ENCODE results near the gene PLCB1.

PLCB1 gene

DNA sequence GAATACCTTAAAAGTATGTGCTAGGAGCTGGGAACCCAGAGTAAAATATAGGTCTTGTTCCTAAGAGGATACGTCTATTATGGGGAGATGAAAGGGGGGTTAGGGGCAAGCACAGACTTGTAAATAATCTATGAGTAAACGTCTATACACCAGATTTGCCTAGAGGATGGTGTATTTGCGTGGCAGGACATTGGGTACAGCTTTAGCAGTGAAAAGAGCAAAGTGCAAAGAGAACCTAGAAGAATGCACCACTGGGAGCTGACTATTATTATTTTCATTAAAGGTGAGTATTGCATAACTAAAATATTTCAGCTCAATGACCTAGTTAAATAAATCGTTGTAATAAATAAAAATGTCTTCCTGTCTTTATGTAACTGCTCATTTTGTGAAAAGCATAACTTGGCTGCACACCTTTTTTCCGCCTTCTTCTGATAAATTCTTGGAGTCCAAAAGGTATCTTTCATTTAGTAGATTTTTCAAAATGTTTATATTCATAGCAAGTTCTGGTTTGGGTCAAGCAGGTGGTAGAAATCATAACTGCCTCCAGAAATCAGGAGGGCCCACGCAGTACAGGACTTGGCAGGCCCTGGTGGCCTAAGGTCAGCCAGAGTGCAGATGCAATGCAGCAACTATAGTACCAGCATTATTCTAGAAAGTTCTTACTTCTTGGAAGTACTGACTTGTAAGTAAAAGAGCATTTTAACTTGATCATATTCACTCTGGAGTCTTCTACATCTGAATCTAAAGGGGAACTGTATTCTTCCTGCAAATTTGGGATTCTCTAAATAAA, 357.2 kb downstream of the PLCB1 start:
- H3K4me1 Mint-ChIP-seq (ENCODE audit: low read depth) = no peaks in the 10 kb centered on the region
- H3K4me3 Mint-ChIP-seq = no peak overlapping the region
- no peak overlapping the region for H3K27ac Mint-ChIP-seq
- no peaks in the 10 kb centered on the region for H3K9me3 Mint-ChIP-seq (ENCODE audit: low read depth)
- no peaks in the 10 kb centered on the region for H3K27me3 Mint-ChIP-seq
- H3K36me3 Mint-ChIP-seq = no peaks in the 10 kb centered on the region

DNA sequence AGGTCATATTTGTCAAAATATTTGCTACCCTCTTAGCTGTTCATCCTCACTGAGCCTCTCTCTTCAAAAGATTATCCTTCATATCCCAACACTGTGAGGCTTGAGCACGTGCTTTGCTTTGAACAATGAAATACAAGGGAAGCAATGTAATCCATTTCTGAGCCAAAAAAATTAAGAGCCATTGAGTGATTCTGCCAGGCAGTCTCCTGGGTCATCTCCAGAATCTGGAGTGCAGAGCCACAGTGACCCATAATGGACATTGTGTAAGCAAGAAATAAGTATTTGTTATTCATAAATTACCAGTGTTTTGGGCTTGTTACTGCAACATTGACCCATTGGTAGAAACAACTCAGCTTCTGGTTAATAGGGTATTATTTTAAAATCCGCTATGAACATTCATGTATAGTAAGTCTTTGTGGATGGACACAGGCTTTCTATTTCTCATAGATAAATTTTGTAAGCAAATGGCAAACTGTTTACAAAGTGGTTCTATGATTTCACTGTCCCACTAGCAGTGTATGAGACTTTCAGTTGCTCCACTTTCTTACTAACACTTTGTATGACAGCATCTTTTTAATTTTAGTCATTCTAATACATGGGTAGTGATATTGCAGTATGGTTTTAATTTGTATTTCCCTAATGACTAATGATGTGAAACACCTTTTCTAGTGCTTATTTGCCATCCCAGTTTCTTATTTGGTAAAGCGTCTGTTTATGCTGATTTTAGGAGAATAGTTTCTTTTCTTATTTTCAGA, 358.2 kb downstream of the PLCB1 start:
- Mint-ChIP-seq H3K9me3 (ENCODE audit: low read depth) (no peaks in the 10 kb centered on the region), H3K27me3 (no peaks in the 10 kb centered on the region), H3K27ac (no peak overlapping the region), H3K4me1 (ENCODE audit: low read depth) (no peaks in the 10 kb centered on the region), H3K4me3 (no peak overlapping the region), H3K36me3 (no peaks in the 10 kb centered on the region)

DNA sequence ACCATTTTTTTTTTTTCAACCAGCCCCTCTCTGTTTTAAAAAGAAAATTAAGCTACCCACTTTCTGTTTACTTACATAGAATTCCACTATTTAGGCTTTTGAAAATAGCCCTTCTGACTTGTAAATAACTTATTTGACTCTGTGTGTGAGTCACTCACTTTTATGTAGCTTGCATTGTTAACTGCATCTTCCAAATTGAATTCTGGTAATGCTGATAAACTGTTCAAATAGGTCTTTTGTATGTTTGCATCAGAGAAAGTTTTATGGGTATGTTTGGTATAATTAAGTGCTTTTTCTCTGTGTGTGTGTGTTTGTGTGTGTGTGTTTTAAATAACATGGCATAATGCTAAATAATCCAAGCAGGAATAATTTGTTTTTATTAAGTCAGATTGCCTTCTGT, 360.1 kb downstream of the PLCB1 start:
- Mint-ChIP-seq H3K4me1 (ENCODE audit: low read depth) (no peaks in the 10 kb centered on the region), H3K9me3 (ENCODE audit: low read depth) (no peaks in the 10 kb centered on the region), H3K27me3 (no peaks in the 10 kb centered on the region), H3K36me3 (no peaks in the 10 kb centered on the region), H3K27ac (no peak overlapping the region), H3K4me3 (no peak overlapping the region)

DNA sequence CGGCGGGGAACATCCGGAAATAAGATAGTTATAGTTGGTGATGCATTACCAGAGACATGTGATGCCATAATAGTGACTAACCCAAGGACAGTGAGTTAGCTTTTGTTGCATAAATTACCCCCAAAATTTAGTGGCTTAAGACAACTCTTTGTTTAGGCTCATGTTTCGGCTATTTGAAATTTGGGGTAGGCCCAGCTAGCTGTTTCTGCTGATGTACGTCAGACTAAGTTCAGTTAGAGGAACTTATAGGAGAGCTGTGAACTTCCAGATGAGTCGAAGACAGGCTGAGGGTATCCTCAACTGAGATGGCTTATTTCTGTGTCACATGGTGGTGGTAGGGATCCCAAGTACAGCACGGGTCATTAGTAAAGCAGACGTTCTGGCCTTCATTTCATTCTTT, 366.5 kb downstream of the PLCB1 start:
- no peaks in the 10 kb centered on the region for H3K27me3 Mint-ChIP-seq
- H3K36me3 Mint-ChIP-seq = no peaks in the 10 kb centered on the region
- no peak overlapping the region for H3K4me3 Mint-ChIP-seq
- H3K4me1 Mint-ChIP-seq (ENCODE audit: low read depth) = no peaks in the 10 kb centered on the region
- H3K27ac Mint-ChIP-seq = no peak overlapping the region
- H3K9me3 Mint-ChIP-seq (ENCODE audit: low read depth) = no peaks in the 10 kb centered on the region

DNA sequence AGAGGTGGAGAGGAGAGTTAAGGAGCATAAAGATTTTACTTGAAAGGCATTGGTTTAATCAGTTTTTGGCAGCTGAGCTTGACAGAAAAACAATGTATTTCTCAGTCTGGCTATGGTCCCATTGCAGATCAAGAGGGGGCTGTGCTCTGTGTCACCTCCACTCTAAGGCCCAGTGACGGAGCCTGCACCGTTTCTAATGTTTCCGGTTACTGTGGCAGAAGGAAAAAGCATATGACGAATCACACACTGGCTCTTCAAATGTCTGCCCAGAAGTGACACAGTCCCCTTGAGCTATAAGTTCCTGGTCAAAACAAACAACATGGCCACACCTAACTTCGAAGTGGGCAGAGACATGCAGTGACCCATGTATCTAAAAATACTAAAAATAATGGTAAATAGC, 372.0 kb downstream of the PLCB1 start:
- H3K4me3 Mint-ChIP-seq = no peak overlapping the region
- H3K4me1 Mint-ChIP-seq (ENCODE audit: low read depth) = no peaks in the 10 kb centered on the region
- H3K36me3 Mint-ChIP-seq = no peaks in the 10 kb centered on the region
- H3K27ac Mint-ChIP-seq = no peak overlapping the region
- no peaks in the 10 kb centered on the region for H3K27me3 Mint-ChIP-seq
- H3K9me3 Mint-ChIP-seq (ENCODE audit: low read depth) = no peaks in the 10 kb centered on the region

DNA sequence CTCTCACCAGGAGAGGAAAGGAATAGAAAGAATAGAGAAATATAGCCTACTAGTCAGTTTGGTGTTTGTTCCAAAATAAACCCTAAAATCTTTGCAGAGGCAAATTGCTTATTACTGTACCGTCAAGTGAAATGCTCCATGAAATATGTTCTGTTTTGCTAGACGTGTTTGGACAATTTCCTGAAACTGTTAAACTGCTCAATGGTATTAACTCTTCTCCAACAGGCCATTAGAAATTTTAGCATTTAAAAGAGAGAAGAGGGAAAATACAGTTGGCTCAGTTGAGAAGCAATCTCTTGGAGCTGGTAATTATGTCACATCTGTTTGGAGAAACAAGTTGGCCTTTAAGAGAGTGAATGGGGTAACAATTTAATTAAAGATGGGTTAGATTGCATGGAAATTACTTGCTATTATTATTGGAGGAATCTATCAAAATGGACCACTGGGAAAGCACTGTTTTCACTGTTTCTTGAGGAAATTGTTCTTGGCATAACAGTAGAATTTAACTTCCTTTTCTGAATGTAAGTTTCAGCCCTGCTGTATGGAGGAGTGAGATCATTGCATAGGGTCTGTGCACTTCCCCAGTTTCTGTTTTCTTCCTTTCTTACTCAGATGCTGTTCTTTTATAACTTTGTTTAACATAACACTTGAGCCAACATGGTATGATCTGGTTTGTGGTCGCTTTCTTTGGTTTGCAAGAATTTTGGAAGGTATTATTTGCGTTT, 373.6 kb downstream of the PLCB1 start:
- Mint-ChIP-seq H3K27ac (no peak overlapping the region), H3K4me3 (no peak overlapping the region), H3K36me3 (no peaks in the 10 kb centered on the region), H3K4me1 (ENCODE audit: low read depth) (no peaks in the 10 kb centered on the region), H3K9me3 (ENCODE audit: low read depth) (no peaks in the 10 kb centered on the region), H3K27me3 (no peaks in the 10 kb centered on the region)

DNA sequence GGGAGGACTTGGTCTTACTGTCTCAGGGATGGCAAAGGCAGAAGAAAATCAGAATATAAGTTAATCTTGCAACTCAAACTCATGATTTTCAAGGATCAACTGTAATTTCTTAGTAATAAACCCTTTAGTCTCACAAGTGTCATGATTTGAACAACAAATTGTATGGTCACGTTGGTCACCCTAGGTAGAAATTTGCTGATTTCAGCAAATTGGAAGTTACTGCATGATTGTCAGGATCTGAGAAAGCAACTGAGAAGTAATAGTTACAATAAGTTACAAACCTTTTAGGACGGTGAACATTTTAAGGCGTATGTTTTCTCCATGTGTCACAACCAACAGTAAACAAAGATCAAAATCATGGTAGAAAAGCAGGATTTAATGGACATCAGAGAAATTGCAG, 375.2 kb downstream of the PLCB1 start:
- Mint-ChIP-seq H3K27ac (no peak overlapping the region), H3K4me3 (no peak overlapping the region), H3K4me1 (ENCODE audit: low read depth) (no peaks in the 10 kb centered on the region), H3K36me3 (no peaks in the 10 kb centered on the region), H3K9me3 (ENCODE audit: low read depth) (no peaks in the 10 kb centered on the region), H3K27me3 (no peaks in the 10 kb centered on the region)

DNA sequence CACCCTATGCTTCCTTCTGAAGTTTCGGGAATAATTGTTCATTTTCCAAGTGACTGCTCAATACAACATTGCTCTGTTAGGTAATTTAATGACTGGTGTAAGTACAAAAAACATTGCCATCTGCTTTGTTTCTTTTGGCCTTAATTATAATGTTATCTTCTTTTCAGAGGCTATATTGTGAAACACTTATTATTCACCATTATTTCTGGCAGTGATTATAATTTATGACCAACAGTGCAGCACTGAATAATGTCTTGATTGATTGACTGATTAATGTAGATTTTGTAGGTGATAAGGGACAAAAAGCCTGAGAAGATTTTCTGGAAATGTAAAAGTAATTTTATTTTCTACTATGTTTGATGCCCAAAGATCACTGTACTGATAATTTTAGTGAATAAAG, 377.7 kb downstream of the PLCB1 start:
- H3K4me3 Mint-ChIP-seq = no peak overlapping the region
- H3K27me3 Mint-ChIP-seq = no peaks in the 10 kb centered on the region
- no peaks in the 10 kb centered on the region for H3K4me1 Mint-ChIP-seq (ENCODE audit: low read depth)
- H3K36me3 Mint-ChIP-seq = no peaks in the 10 kb centered on the region
- no peaks in the 10 kb centered on the region for H3K9me3 Mint-ChIP-seq (ENCODE audit: low read depth)
- no peak overlapping the region for H3K27ac Mint-ChIP-seq

DNA sequence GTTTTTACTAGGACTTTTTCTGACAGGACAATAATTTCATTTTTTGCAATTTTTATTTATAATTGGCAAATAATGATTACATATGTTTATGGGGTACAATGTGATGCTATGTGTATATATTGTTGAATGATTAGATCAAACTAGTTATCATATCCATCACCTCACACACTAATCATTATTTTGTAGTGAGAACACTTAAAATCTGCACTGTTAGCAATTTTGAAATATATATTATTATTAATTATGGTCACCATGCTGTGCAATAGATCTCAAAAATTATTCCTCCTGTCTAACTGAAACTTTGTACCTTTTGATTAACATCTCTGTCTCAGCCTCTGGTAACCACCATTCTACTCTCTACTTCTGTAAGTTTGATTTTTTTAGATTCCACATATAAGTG, 378.7 kb downstream of the PLCB1 start:
- no peaks in the 10 kb centered on the region for H3K27me3 Mint-ChIP-seq
- H3K27ac Mint-ChIP-seq = no peak overlapping the region
- H3K9me3 Mint-ChIP-seq (ENCODE audit: low read depth) = no peaks in the 10 kb centered on the region
- H3K36me3 Mint-ChIP-seq = no peaks in the 10 kb centered on the region
- H3K4me3 Mint-ChIP-seq = no peak overlapping the region
- H3K4me1 Mint-ChIP-seq (ENCODE audit: low read depth) = no peaks in the 10 kb centered on the region

DNA sequence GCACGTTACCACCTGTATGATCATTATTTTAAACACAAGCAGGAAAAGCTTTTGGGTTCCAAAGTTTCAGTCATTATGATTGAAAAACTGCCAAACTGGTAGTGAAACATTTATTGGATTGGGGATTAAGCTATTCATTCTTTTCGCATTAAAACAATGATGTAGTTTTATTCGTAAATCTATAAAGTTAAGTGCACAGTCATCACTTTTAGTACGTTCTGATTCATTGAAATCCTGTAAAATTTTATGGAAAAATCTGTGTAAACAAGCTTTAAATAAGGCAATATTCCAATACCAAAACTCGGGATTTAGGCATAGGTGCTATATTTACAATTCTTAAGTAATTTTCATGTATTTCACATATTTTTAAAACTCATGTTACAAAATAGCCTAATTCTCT, 379.9 kb downstream of the PLCB1 start:
- H3K4me3 Mint-ChIP-seq = no peak overlapping the region
- no peaks in the 10 kb centered on the region for H3K9me3 Mint-ChIP-seq (ENCODE audit: low read depth)
- H3K4me1 Mint-ChIP-seq (ENCODE audit: low read depth) = no peaks in the 10 kb centered on the region
- H3K27me3 Mint-ChIP-seq = no peaks in the 10 kb centered on the region
- no peak overlapping the region for H3K27ac Mint-ChIP-seq
- H3K36me3 Mint-ChIP-seq = no peaks in the 10 kb centered on the region

DNA sequence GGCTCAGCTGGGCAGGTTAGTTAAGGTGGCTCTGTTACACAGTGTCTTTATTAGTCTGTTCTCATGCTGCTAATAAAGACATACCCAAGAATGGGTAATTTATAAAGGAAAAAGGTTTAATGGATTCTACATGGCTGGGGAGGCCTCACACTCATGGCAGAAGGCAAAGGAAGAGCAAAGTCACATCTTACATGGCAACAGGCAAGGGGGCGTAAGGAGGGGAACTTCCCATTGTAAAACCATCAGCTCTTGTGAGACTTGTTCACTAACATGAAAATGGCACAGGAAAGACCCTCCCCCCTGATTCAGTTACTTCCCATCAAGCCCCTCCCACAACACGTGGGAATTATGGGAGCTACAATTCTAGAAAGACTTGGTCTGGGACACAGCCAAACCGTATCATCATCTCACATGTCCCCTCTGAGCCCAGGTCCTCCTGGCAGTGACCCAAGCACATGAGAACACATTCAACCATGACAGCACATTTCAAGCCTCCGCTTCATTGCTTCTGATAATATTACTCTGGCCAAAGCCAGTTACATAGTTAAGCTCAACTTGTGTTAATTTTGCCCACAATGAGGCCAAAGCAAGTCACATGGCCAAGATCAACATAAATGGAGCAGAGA, 383.9 kb downstream of the PLCB1 start:
- Mint-ChIP-seq H3K4me3 (no peak overlapping the region), H3K27ac (no peak overlapping the region), H3K9me3 (ENCODE audit: low read depth) (no peaks in the 10 kb centered on the region), H3K36me3 (no peaks in the 10 kb centered on the region), H3K4me1 (ENCODE audit: low read depth) (no peaks in the 10 kb centered on the region), H3K27me3 (no peaks in the 10 kb centered on the region)

DNA sequence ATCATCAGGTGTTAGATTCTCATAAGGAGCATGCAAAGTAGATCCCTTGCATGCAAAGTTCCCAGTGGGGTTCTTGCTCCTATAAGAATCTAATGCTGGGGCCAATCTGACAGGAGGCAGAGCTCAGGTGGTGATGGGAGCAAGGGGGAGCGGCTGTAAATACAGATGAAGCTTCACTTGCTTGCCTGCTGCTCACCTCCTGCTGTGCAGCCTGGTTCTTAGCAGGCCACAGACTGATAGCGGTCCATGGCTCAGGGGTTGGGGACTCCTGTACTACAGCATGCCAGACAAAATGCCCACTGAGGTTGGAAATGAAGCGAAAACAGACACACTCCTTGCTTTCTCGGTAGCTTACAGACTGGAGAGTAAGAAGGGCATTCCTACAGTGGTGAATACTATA, 386.8 kb downstream of the PLCB1 start:
- Mint-ChIP-seq H3K9me3 (ENCODE audit: low read depth) (no peaks in the 10 kb centered on the region), H3K36me3 (no peaks in the 10 kb centered on the region), H3K4me1 (ENCODE audit: low read depth) (no peaks in the 10 kb centered on the region), H3K27me3 (no peaks in the 10 kb centered on the region), H3K4me3 (no peak overlapping the region), H3K27ac (no peak overlapping the region)

DNA sequence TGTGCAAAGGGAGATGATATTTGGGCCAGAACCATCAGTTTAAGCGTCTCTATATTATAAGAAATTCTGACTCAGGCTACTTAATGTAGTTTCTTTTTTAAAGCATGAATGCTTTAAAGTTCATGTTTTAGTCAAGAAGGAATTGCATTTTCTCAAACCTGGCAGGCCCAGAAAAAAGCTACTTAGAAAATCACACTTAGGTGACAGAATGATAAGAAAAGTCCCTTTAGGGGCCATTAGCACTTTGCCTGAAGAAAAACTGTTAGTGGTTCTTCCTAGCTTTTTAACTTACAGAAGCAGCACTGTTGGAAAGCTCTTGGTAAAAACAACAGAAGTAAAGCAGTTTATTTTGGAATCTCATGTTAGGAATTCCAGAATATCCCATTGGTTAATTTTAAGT, 387.8 kb downstream of the PLCB1 start:
- Mint-ChIP-seq H3K4me1 (ENCODE audit: low read depth) (no peaks in the 10 kb centered on the region), H3K27ac (no peak overlapping the region), H3K4me3 (no peak overlapping the region), H3K9me3 (ENCODE audit: low read depth) (no peaks in the 10 kb centered on the region), H3K36me3 (no peaks in the 10 kb centered on the region), H3K27me3 (no peaks in the 10 kb centered on the region)

DNA sequence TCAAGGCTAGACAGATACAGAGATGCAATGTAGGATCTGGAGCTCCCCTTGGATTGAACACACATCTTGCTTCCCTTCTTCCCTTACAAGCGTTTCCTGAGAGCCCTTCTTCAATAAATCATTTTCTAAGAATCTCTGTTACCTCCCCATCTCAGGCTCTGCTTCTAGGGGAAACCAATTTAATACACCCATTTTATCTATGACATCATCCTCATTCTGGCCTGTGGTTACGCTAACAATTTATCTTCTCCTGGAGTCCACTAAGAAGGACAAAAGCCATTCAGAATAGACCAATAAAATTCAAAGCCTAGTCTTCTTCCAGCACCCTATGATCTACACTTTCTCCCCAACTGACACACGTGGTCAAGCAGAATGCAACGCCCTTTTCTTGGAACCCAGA, 390.1 kb downstream of the PLCB1 start:
- Mint-ChIP-seq H3K4me3 (no peak overlapping the region), H3K4me1 (ENCODE audit: low read depth) (no peaks in the 10 kb centered on the region), H3K36me3 (no peaks in the 10 kb centered on the region), H3K9me3 (ENCODE audit: low read depth) (no peaks in the 10 kb centered on the region), H3K27ac (no peak overlapping the region), H3K27me3 (no peaks in the 10 kb centered on the region)

DNA sequence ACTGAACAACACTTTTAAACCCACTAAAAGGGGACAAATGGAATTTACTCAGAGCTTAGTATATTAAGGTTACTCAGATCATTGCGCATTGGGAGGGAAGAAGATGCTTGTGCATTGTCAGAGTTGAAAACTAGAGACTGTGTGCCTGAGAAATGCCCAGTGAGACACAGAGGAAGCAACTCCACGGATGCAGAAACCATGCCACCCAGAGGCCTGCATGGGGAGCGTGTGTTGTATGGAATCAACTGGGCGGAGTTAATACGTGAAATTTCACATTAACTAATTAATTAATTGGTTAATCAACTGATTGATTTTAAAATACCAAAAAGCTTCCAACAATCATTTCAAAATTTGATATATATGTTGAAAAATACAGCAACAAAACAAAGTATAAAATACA, 391.6 kb downstream of the PLCB1 start:
- no peaks in the 10 kb centered on the region for H3K27me3 Mint-ChIP-seq
- no peak overlapping the region for H3K4me3 Mint-ChIP-seq
- H3K4me1 Mint-ChIP-seq (ENCODE audit: low read depth) = no peaks in the 10 kb centered on the region
- no peaks in the 10 kb centered on the region for H3K36me3 Mint-ChIP-seq
- H3K9me3 Mint-ChIP-seq (ENCODE audit: low read depth) = no peaks in the 10 kb centered on the region
- no peak overlapping the region for H3K27ac Mint-ChIP-seq

All from activated naive CD8-positive, alpha-beta T cell (primary cell).